Activated CD8-positive, alpha-beta T cell treated with anti-CD3 and anti-CD28 coated beads, Interleukin-2, amount 10 ng/mL, durations not matched to agents 7 days and 5 days (primary cell): Measurements from ENCODE around the gene SF3A1. TPM values are rescaled to one million over a fixed set of nuclear protein-coding genes. Genes with fewer than 3 reads are reported as not detected.

ENCODE experiments used
- ATAC-seq: fragments of 150-1000 bp; cut with Tn5 transposase; one replicate; pipeline ENCODE4 v1.10.0; 2021; ENCODE audit warnings: moderate library complexity
- CTCF ChIA-PET: fragments of 350-600 bp; sonication (Branson Sonifier 250); formaldehyde crosslinking; loops from one replicate; lab custom pipeline; 2021; ENCODE audit warnings: antibody characterized with exemption; lab: Charles Lee
- POLR2A ChIA-PET: fragments of 350-600 bp; sonication (Branson Sonifier 250); formaldehyde crosslinking; loops from one replicate; lab custom pipeline; 2021; ENCODE audit warnings: antibody characterized with exemption; lab: Charles Lee
- DNase-seq: peaks from one replicate; pipeline ENCODE4 v3.0.0-alpha.2; 2020
- H3K27ac Mint-ChIP-seq: one replicate; pipeline ENCODE4 v1.8.0; 2021; ENCODE audit warnings: mild to moderate bottlenecking, mixed read lengths
- H3K27me3 Mint-ChIP-seq: one replicate; pipeline ENCODE4 v1.8.0; 2021; ENCODE audit warnings: low read depth, mixed read lengths
- H3K36me3 Mint-ChIP-seq: one replicate; pipeline ENCODE4 v1.8.0; 2021; ENCODE audit warnings: low read depth, mixed read lengths
- H3K4me1 Mint-ChIP-seq: one replicate; pipeline ENCODE4 v1.8.0; 2021; ENCODE audit warnings: low read depth, mixed read lengths
- H3K4me3 Mint-ChIP-seq: one replicate; pipeline ENCODE4 v1.8.0; 2021; ENCODE audit warnings: mild to moderate bottlenecking, mixed read lengths
- H3K9me3 Mint-ChIP-seq: one replicate; pipeline ENCODE4 v1.8.0; 2022; ENCODE audit warnings: mixed read lengths; ENCODE audit not compliant: insufficient read depth
- total RNA-seq, 2 experiments: library from RNA; stranded (reverse); gene quantifications; one replicate each; pipeline ENCODE4 v1.2.3, GENCODE V29; 2021

Gene SF3A1
- total RNA-seq, 2 experiments from 2014 or later = 211 to 246 TPM

DNA sequence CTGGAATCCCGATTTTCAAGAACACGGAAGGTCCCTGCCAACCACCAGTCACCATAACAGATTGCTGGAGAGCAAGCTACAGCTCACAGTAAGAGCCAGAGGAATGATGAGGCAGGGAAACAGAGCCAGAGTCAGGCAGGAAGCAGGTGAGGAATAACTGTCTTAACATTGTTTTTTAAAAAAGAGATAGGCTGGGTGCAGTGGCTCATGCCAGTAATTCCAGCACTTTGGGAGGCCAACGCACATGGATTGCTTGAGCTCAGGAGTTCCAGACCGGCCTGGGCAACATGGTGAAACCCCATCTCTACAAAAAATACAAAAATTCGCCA, 53.9 kb downstream of the SF3A1 start:
- no peaks in the 10 kb centered on the region for H3K9me3 Mint-ChIP-seq
- no peaks in the 10 kb centered on the region for H3K27me3 Mint-ChIP-seq
- H3K36me3 Mint-ChIP-seq = peaks cover 67% of the 10 kb centered on the region
- ChIA-PET CTCF (interaction anchor here (0.9 to 16.1 kb wide), 4 partner anchors 9 to 85 kb away, joined by 3 to 184 read pairs (median 4); partner anchors contain the start of genes CASTOR1, RNF215 and TBC1D10A), POLR2A (interaction anchor here (5.1 to 9.7 kb wide), 3 partner anchors 11 to 54 kb away, joined by 35 to 117 read pairs (median 101); partner anchors contain the start of genes CASTOR1, CCDC157, SF3A1 and TBC1D10A)
- ATAC-seq (no peak), DNase-seq (no peak)
- H3K4me3 Mint-ChIP-seq = peak overlapping the region; percentile 29
- H3K27ac Mint-ChIP-seq = peak overlapping the region; percentile 93
- H3K4me1 Mint-ChIP-seq = peaks cover 90% of the 10 kb centered on the region

DNA sequence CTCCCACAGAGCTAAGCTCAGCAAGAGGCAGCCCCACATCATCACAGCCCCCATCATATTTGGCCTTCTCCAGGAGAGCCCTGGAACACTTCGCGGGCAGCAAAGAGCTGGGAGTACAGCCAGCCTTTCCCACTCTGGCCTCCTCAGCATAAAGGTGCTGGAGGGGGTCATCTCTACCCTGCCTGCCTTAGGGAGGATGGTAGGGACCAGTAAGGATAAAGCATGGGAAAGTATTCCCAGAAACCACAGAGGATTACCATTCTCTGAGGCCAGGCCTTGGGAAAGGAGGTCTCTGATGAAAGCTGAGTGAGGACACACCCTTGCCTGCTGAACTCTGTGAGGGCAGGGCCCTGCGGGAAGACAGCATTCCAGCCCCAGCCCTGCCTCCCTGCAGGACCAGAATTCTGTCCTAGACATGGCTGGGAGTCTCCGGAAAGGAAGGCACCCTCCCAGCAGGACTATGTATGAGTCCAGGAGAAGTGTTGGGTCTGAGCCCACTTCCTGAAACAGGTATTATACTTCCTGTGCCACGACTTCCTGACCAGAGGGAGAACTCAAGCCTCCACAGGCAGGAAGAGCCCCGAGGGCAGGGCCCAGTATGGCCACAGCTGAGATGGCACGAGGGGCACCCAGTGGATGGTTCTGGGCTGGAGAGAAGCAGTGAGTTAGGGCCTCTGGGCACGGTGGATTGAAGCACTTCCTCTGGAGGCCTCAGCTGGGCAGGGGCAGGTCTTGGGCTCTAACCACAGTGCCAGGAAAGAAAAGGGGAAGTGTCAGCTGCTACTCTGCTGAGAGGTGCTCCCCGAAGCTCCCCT, 54.5 kb downstream of the SF3A1 start:
- CTCF ChIA-PET = interaction anchor here (0.9 to 16.1 kb wide), 8 partner anchors 8 to 85 kb away, joined by 3 to 184 read pairs (median 4); partner anchors contain the start of genes CASTOR1, RNF215 and TBC1D10A
- peak overlapping the region; percentile 93 for H3K27ac Mint-ChIP-seq
- H3K4me1 Mint-ChIP-seq = peaks cover 90% of the 10 kb centered on the region
- no peaks in the 10 kb centered on the region for H3K9me3 Mint-ChIP-seq
- H3K27me3 Mint-ChIP-seq = no peaks in the 10 kb centered on the region
- H3K36me3 Mint-ChIP-seq = peaks cover 69% of the 10 kb centered on the region
- ATAC-seq (no peak), DNase-seq (no peak)
- H3K4me3 Mint-ChIP-seq = peak overlapping the region; percentile 32
- POLR2A ChIA-PET = interaction anchor here (5.1 to 9.7 kb wide), 3 partner anchors 10 to 54 kb away, joined by 35 to 117 read pairs (median 101); partner anchors contain the start of genes CASTOR1, CCDC157, SF3A1 and TBC1D10A

DNA sequence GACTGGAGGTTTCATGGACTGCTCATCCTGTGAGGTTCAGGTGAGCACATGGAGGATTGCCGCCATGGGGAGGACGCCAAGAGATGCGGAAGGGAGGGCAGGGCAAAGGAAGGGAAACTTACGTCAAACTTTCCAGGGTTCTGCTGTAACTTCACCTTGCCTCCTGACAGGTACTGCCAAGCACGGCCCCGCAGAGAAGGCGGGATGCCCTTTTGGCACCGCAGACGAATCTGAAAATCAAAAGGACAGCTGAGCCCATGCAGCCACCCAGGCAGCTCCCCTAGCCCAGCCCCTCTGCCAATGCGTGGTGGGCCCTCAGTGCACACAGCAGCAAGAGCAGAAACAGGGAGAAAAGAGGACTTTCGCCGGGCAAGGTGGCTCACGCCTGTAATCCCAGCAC, 57.4 kb downstream of the SF3A1 start:
- Mint-ChIP-seq H3K9me3 (no peaks in the 10 kb centered on the region), H3K4me1 (peaks cover 80% of the 10 kb centered on the region), H3K4me3 (no peak overlapping the region), H3K27ac (no peak overlapping the region), H3K36me3 (peaks cover 80% of the 10 kb centered on the region), H3K27me3 (no peaks in the 10 kb centered on the region)
- CTCF ChIA-PET = interaction anchor here (16.1 kb wide), 1 partner anchor 10 kb away, joined by 184 read pairs; the partner anchor contains the start of gene CASTOR1
- POLR2A ChIA-PET = no interaction called here
- ATAC-seq (no peak), DNase-seq (no peak)

- no peak overlapping the region for H3K4me3 Mint-ChIP-seq
- ChIA-PET POLR2A (interaction anchor here (0.9 to 1.5 kb wide), 3 partner anchors 9 to 59 kb away, joined by 3 to 8 read pairs (median 3); partner anchors contain the start of genes CASTOR1, CCDC157, SF3A1 and TBC1D10A), CTCF (interaction anchor here (0.7 to 16.1 kb wide), 2 partner anchors 9 to 14 kb away, joined by 3 to 184 read pairs; partner anchors contain the start of gene CASTOR1)
- no peaks in the 10 kb centered on the region for H3K9me3 Mint-ChIP-seq
- peaks cover 80% of the 10 kb centered on the region for H3K36me3 Mint-ChIP-seq
- no peak for ATAC-seq
- H3K27me3 Mint-ChIP-seq = no peaks in the 10 kb centered on the region
- peaks cover 68% of the 10 kb centered on the region for H3K4me1 Mint-ChIP-seq
- no peak for DNase-seq
- peak overlapping the region; percentile 4 for H3K27ac Mint-ChIP-seq
Observed at GRCh38 chr22:30297991-30298701, 58.5 kb downstream of the SF3A1 start.

DNA sequence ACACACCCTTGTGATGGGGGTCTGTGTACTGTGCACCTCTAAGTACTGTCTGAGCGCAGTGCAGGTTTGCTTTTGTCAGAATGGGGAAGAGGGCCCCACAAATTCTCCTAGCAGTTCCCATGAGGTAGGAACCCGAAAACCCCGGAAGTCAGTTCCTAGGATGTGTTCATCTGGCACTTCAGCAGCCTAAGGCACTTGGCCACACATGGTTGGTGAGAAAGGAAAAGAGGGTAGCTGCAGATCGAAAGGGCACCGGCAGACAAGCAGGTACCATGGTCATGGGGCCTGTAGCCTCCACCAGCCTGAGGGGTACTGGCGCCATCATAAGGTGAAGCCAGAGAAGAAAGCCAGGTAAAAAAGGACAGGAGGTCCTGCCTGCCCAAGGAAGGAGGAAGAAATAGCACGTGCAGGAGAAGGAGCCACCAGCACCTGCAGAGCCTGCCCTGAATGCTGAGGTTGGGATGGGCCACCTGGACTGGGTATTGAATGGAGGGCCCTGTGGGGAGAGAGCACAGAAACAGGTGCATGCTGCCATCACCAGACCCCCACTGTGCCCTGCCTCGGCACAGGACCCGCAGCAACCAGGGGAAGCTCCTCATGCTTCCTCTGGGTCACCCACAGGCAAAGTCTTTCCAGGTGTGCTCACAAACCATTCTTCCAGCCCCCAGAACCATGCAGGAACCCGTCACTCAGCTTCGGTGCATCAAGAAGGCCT, 59.3 kb downstream of the SF3A1 start:
- ChIA-PET POLR2A (interaction anchor here (1.5 to 10.2 kb wide), 2 partner anchors 7 to 9 kb away, joined by 8 to 117 read pairs; partner anchors contain the start of gene CASTOR1), CTCF (interaction anchor here (16.1 kb wide), 1 partner anchor 8 kb away, joined by 184 read pairs; the partner anchor contains the start of gene CASTOR1)
- Mint-ChIP-seq H3K36me3 (peaks cover 78% of the 10 kb centered on the region), H3K4me1 (peaks cover 61% of the 10 kb centered on the region), H3K27me3 (no peaks in the 10 kb centered on the region), H3K4me3 (no peak overlapping the region), H3K9me3 (no peaks in the 10 kb centered on the region), H3K27ac (peak overlapping the region; percentile 81)
- no peak for ATAC-seq
- DNase-seq = no peak

DNA sequence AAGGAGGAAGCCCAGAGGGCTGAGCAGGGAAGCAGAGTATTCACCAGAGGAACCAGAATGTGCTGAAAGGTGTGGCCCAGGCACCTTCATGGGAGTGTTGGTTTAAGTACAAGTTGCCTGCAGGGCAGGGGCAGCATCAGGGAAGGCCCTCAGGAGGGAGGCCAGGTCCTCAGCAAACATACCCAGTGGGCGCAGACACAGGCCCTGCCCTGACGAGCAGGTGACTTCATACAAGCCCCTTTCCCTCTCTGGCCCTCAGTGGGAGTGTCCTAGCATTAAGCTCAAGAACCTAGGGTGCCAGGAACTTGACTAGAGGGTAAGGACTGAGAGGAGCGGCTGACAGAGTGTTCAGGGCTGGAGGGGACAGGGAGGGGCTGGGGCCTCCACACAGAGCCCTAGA, 59.9 kb downstream of the SF3A1 start:
- CTCF ChIA-PET = interaction anchor here (0.6 to 16.1 kb wide), 4 partner anchors 7 to 305 kb away, joined by 3 to 184 read pairs (median 4); partner anchors contain the start of genes CASTOR1 and RNF215
- no peak for ATAC-seq
- Mint-ChIP-seq H3K27me3 (no peaks in the 10 kb centered on the region), H3K9me3 (no peaks in the 10 kb centered on the region), H3K36me3 (peaks cover 72% of the 10 kb centered on the region), H3K4me3 (no peak overlapping the region), H3K27ac (peak overlapping the region; percentile 81), H3K4me1 (peaks cover 55% of the 10 kb centered on the region)
- DNase-seq = no peak
- POLR2A ChIA-PET = interaction anchor here (1.0 to 10.2 kb wide), 2 partner anchors 7 to 14 kb away, joined by 3 to 117 read pairs; no protein-coding TSS in a partner anchor

DNA sequence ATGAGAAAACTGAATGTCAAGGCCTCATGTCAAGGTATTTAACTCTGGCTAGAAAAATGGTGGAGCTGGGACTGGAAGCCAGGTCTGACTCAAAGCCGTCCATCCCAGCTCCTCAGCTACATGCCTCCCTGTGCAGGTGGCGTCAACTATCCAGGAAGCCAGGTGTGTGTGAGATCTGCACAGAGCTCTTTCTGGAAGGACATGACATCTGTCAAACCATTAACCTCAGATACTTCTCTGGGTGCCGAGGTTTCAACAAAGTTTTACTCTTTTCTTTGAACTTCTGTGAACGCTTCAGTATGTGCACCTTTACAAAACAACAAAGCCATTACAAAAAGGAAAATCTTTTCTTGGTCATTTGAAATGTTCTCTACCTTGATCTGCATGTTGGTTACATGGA, 60.4 kb downstream of the SF3A1 start:
- ChIA-PET POLR2A (interaction anchor here (1.0 to 10.2 kb wide), 3 partner anchors 8 to 60 kb away, joined by 3 to 117 read pairs (median 4); no protein-coding TSS in a partner anchor), CTCF (interaction anchor here (0.6 to 16.1 kb wide), 4 partner anchors 7 to 306 kb away, joined by 3 to 184 read pairs (median 4); partner anchors contain the start of genes CASTOR1 and RNF215)
- ATAC-seq (peak; percentile 25), DNase-seq (no peak)
- Mint-ChIP-seq H3K4me1 (peaks cover 55% of the 10 kb centered on the region), H3K27me3 (no peaks in the 10 kb centered on the region), H3K36me3 (peaks cover 72% of the 10 kb centered on the region), H3K4me3 (no peak overlapping the region), H3K27ac (peak overlapping the region; percentile 81), H3K9me3 (no peaks in the 10 kb centered on the region)

DNA sequence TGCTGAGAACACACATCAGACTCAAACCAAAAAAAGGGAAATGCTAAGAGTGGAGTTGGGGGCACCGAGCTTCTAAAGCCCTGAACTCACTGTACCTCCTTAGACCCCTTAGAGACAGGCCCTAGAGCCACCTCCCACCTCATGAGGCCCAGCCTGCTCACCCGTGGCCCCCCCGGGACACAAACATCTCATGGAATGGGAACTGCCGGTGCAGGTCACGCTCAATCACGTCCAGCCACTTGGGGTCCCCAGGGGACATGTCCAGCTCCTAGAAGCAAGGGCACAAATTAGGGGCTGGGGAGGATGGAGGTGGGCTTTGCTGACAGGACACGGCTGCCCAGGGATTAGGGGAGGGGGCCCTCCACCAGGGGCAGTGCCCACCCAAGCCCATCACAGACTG, 61.1 kb downstream of the SF3A1 start:
- ATAC-seq = no peak
- H3K9me3 Mint-ChIP-seq = no peaks in the 10 kb centered on the region
- POLR2A ChIA-PET = interaction anchor here (0.5 to 10.2 kb wide), 3 partner anchors 9 to 207 kb away, joined by 3 to 117 read pairs (median 4); no protein-coding TSS in a partner anchor
- CTCF ChIA-PET = interaction anchor here (1.6 to 16.1 kb wide), 2 partner anchors 6 to 92 kb away, joined by 6 to 184 read pairs; partner anchors contain the start of genes CASTOR1 and RNF215
- peak overlapping the region; percentile 81 for H3K27ac Mint-ChIP-seq
- H3K4me1 Mint-ChIP-seq = peaks cover 55% of the 10 kb centered on the region
- H3K4me3 Mint-ChIP-seq = no peak overlapping the region
- H3K36me3 Mint-ChIP-seq = peaks cover 67% of the 10 kb centered on the region
- H3K27me3 Mint-ChIP-seq = no peaks in the 10 kb centered on the region
- no peak for DNase-seq

DNA sequence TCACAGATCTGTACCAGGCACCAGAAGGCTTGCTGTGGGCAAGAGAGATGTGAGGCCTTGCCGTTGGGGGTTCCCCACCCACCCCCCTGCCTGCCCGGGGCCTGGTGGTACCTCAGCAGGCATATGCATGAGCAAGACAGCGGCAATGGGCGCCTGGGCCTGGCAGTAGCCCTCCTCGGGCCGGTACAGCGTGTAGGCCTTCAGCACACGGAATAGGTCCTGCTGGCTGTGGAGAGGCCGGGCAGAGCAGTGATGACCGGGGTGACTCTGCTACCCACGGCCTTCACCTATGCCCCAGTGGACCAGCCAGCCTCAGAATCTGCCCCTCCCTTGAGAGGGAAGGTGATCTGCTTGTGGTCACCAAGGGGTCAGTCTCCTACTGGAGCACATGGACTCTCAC, 61.9 kb downstream of the SF3A1 start:
- H3K27ac Mint-ChIP-seq = no peak overlapping the region
- no peak for ATAC-seq
- peaks cover 59% of the 10 kb centered on the region for H3K4me1 Mint-ChIP-seq
- CTCF ChIA-PET = interaction anchor here (1.0 kb wide), 1 partner anchor 32 kb away, joined by 3 read pairs; no protein-coding TSS in a partner anchor
- no peaks in the 10 kb centered on the region for H3K27me3 Mint-ChIP-seq
- H3K4me3 Mint-ChIP-seq = no peak overlapping the region
- H3K36me3 Mint-ChIP-seq = peaks cover 65% of the 10 kb centered on the region
- POLR2A ChIA-PET = interaction anchor here (0.5 to 10.2 kb wide), 2 partner anchors 9 to 208 kb away, joined by 3 to 117 read pairs; no protein-coding TSS in a partner anchor
- no peaks in the 10 kb centered on the region for H3K9me3 Mint-ChIP-seq
- DNase-seq = no peak

- POLR2A ChIA-PET = interaction anchor here (0.7 to 10.2 kb wide), 2 partner anchors 10 to 30 kb away, joined by 3 to 117 read pairs; no protein-coding TSS in a partner anchor
- Mint-ChIP-seq H3K36me3 (peaks cover 60% of the 10 kb centered on the region), H3K27me3 (no peaks in the 10 kb centered on the region), H3K9me3 (no peaks in the 10 kb centered on the region), H3K4me1 (peaks cover 59% of the 10 kb centered on the region), H3K4me3 (no peak overlapping the region), H3K27ac (no peak overlapping the region)
- ATAC-seq (no peak), DNase-seq (no peak)
- CTCF ChIA-PET = interaction anchor here (1.0 kb wide), 1 partner anchor 31 kb away, joined by 3 read pairs; no protein-coding TSS in a partner anchor
Observed at GRCh38 chr22:30294066-30294465, 62.6 kb downstream of the SF3A1 start.
